Transverse colon (tissue), 4 donors: ENCODE data around the gene TJP2. TPM values are rescaled to one million over a fixed set of nuclear protein-coding genes. Genes with fewer than 3 reads are reported as not detected.

ENCODE experiments used
- DNase-seq: peaks from one replicate; pipeline ENCODE4 v3.0.0-alpha.2; 2019
- H3K27ac ChIP-seq, 4 donors: fragments of 200-600 bp; sonication (generic); 2 replicates each; pipeline ENCODE4 v1.5.1; 2016 to 2018; ENCODE audit warnings: inconsistent platforms in 4 of 4
- H3K27me3 ChIP-seq: fragments of 200-600 bp; sonication (generic); 2 replicates; pipeline ENCODE4 v1.5.1; 2017; ENCODE audit warnings: inconsistent platforms
- H3K36me3 ChIP-seq, 4 donors: fragments of 200-600 bp; sonication (generic); 2 replicates each; pipeline ENCODE4 v1.5.1; 2017 to 2019; ENCODE audit warnings: inconsistent platforms in 4 of 4
- H3K4me1 ChIP-seq, 4 donors: fragments of 200-600 bp; sonication (generic); 2 replicates each; pipeline ENCODE4 v1.5.1; 2017 to 2020; ENCODE audit warnings: inconsistent platforms in 4 of 4
- H3K4me3 ChIP-seq, 4 donors: fragments of 200-600 bp; sonication (generic); 1 replicate in 1 of 4; 2 replicates in 3 of 4; pipeline versions ENCODE4 v1.5.1 to v1.6.1; 2017 to 2019; ENCODE audit warnings: inconsistent platforms in 4 of 4
- H3K9me3 ChIP-seq, 2 donors: fragments of 200-600 bp; sonication (generic); 2 replicates each; pipeline ENCODE4 v1.5.1; 2017 to 2019; ENCODE audit warnings: inconsistent platforms in 2 of 2
- EP300 ChIP-seq: sonication (generic); formaldehyde crosslinking; IDR thresholded peaks from one replicate; pipeline ENCODE4 v1.6.1; 2017; ENCODE audit warnings: antibody characterized with exemption, low read depth
- POLR2A ChIP-seq: fragments of 450-650 bp; IDR thresholded peaks from one replicate; pipeline ENCODE4 v1.6.1; 2016; ENCODE audit warnings: antibody characterized with exemption, mild to moderate bottlenecking, moderate library complexity
- POLR2AphosphoS5 ChIP-seq, 3 donors: sonication (generic); formaldehyde crosslinking; IDR thresholded peaks; one replicate each; pipeline ENCODE4 v1.6.1; 2016; ENCODE audit warnings: antibody characterized with exemption in 3 of 3
- WGBS, 2 donors: methylation state at CpG; one replicate each; pipeline ENCODE4 v1.1.5; 2018; ENCODE audit warnings: low coverage in 1 of 2; 5-methylcytosine and 5-hydroxymethylcytosine counted together
- in situ Hi-C, 4 donors: fragments of 200-750 bp; cut with MboI; loops; one replicate each; pipeline versions ENCODE4 v1.15.0 to v1.15.1; 2017; ENCODE audit warnings: low sequenced_read_pairs in 3 of 4, low pct_ligation_motif_present in 1 of 4, low pct_unique_long_range_greater_than_20kb in 1 of 4
- intact Hi-C: fragments of 100-400 bp; cut with DNase I; formaldehyde crosslinking; loops from one replicate; pipeline ENCODE4 v1.15.1; 2023; ENCODE audit warnings: low total_unique reads
- total RNA-seq, 4 donors: library from RNA; depleted of rRNA; stranded (reverse); fragments of >200 nt; gene quantifications; one replicate each; pipeline ENCODE4 v1.1.0, GENCODE V29; 2016
- TF ChIP-seq, protein P1 (sequence below), 5 experiments: fragments of 200-600 bp in 3 of 5; fragments of 450-650 bp in 2 of 5; sonication (generic) in 3 of 5; IDR thresholded peaks; 1 replicate in 2 of 5; 2 replicates in 3 of 5; pipeline ENCODE4 v1.5.1; 2016 to 2017; ENCODE audit warnings: antibody characterized with exemption in 5 of 5, inconsistent platforms in 3 of 5, mild to moderate bottlenecking in 2 of 5, moderate library complexity in 1 of 5

The TJP2 gene
- total RNA-seq, 4 donors from 2014 or later = 128 to 282 (median 202) TPM

DNA sequence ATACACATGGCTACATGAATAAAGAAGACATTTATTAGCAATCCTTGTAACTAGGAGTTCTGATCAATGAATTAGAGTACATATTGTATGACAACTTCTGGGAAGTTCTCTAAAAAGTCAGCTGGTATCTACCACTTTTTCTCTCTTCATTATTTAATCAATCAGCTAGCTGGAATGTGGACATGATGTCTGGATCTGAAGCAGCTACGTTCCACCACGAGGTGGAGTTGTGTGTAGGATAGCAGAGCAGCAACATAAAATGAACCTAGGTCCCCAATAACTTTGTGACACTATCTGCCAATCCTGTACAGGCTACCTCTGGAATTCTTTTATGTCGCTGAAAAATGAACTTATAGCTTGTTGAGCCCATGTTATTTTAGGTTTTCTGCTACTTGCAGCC lies 118.0 kb downstream of the TJP2 start:
- in situ Hi-C loops (no loop called here), intact Hi-C loops (no loop called here)
- H3K36me3 ChIP-seq = no peaks in the 10 kb centered on the region
- H3K27ac ChIP-seq = no peak overlapping the region
- H3K9me3 ChIP-seq = no peaks in the 10 kb centered on the region
- no peaks in the 10 kb centered on the region for H3K4me1 ChIP-seq
- H3K27me3 ChIP-seq = no peaks in the 10 kb centered on the region
- no peak for DNase-seq
- TF ChIP-seq, protein P1, sequence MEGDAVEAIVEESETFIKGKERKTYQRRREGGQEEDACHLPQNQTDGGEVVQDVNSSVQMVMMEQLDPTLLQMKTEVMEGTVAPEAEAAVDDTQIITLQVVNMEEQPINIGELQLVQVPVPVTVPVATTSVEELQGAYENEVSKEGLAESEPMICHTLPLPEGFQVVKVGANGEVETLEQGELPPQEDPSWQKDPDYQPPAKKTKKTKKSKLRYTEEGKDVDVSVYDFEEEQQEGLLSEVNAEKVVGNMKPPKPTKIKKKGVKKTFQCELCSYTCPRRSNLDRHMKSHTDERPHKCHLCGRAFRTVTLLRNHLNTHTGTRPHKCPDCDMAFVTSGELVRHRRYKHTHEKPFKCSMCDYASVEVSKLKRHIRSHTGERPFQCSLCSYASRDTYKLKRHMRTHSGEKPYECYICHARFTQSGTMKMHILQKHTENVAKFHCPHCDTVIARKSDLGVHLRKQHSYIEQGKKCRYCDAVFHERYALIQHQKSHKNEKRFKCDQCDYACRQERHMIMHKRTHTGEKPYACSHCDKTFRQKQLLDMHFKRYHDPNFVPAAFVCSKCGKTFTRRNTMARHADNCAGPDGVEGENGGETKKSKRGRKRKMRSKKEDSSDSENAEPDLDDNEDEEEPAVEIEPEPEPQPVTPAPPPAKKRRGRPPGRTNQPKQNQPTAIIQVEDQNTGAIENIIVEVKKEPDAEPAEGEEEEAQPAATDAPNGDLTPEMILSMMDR (IDR thresholded peaks at IDR 0.05) = no peak
- TF ChIP-seq POLR2A (no peak), EP300 (no peak), POLR2AphosphoS5 (IDR thresholded peaks at IDR 0.05) (no peak)
- H3K4me3 ChIP-seq = no peak overlapping the region
- 78 to 88% methylated on average over 3 of the region's 3 CpGs for WGBS, 2 donors

DNA sequence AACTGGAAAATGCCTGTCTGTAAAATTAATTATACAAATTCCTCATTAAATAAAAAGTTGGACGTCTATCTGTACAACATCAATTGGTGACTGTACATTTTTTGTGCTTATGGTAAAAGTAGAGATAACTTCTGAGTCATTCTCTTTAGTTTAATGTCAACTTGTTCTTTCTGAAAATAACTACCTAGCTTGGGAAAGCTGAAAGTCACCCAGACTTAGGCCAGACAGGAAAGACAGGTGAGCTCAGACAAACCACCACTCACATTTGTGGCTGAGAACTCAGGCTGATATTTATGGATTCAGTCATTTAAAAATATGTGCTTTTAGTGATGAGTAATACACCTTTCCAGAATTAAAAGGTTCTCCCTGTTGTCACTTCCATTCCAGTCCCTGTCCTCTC lies 119.1 kb downstream of the TJP2 start:
- Histone ChIP-seq H3K9me3 (no peaks in the 10 kb centered on the region), H3K27me3 (no peaks in the 10 kb centered on the region), H3K4me3 (no peak overlapping the region), H3K4me1 (no peaks in the 10 kb centered on the region), H3K27ac (no peak overlapping the region), H3K36me3 (no peaks in the 10 kb centered on the region)
- TF ChIP-seq EP300 (no peak), POLR2A (no peak), POLR2AphosphoS5 (IDR thresholded peaks at IDR 0.05) (no peak)
- TF ChIP-seq, protein P1 (IDR thresholded peaks at IDR 0.05) = no peak
- WGBS, 2 donors = 42 to 62% methylated on average over 1 of the region's 1 CpG
- in situ Hi-C loops = no loop called here
- DNase-seq = no peak
- intact Hi-C loops = no loop called here

DNA sequence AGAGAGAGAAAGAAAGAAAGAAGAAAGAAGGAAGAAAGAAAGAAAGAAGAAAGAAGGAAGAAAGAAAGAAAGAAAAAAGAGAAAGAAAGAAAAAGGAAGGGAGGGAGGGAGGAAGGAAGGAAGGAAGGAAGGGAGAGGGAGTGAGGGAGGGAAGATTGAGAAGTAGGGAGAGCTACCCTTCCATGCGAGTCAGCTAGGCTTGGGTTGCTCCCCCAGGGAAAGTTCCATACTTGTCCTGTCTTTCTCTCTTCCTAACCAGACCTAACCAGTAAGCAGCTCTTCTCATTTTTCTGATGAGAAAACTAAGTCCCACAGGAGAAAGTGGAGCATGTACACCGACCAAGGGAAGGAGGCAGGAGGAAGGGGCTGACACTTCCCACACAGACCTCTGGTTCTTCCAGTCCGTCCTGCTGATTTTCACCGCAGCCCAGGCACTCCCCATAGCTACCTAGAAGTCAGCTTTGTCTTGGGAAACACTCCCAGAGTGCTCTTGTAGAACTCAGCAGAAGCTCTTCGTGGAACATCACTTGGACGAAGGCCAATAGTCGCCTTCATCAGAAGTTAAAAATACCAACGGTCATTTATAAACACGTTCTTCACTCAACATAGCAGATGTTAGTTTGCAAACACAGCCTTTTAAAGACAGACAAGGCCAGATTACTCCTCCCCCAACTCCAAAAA lies 121.9 kb downstream of the TJP2 start:
- in situ Hi-C loops (no loop called here), intact Hi-C loops (no loop called here)
- DNase-seq = no peak

DNA sequence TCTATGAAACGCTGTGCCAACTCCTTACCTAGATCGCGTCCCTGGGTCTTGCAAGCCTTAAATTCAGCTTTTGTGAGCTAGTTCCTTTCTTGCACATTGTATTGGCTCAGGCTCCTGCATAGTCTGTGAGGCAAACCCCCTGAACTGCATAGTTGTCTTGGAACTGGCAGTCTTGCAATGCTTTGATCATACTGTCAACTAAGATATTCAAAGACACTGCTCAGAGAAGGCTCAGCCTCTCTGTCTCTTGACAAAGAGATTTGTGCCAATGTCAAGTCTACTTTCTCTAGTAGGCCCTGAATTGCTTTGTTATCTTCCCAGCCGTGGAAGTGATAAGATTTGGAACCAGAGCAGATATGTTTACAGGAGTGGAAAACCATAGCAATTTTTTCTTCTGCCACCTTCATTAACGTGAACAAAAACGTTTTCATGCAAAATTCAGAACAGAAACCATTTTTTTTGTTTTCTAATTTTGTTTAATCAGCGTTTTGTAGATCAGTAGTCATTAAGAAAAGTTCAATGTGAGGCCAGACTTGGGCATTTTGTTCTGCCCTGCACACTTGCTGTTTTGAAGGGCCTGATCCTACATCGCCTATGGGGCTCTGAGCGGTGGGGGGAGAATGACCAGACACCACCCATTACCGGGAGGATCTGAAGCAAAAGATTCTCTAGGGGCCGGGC lies 123.4 kb downstream of the TJP2 start:
- no peak for DNase-seq
- Histone ChIP-seq H3K9me3 (no peaks in the 10 kb centered on the region), H3K4me1 (no peaks in the 10 kb centered on the region), H3K4me3 (no peak overlapping the region), H3K36me3 (no peaks in the 10 kb centered on the region), H3K27me3 (no peaks in the 10 kb centered on the region), H3K27ac (no peak overlapping the region)
- TF ChIP-seq, protein P1 (IDR thresholded peaks at IDR 0.05) = no peak
- TF ChIP-seq POLR2AphosphoS5 (IDR thresholded peaks at IDR 0.05) (no peak), EP300 (no peak), POLR2A (no peak)
- intact Hi-C loops = no loop called here
- 78 to 85% methylated on average over 9 to 11 of the region's 11 CpGs for WGBS, 2 donors
- in situ Hi-C loops = no loop called here

More for the DNA sequence above, 121.9 kb downstream of the TJP2 start:
- no peaks in the 10 kb centered on the region for H3K27me3 ChIP-seq
- H3K9me3 ChIP-seq = no peaks in the 10 kb centered on the region
- H3K36me3 ChIP-seq = no peaks in the 10 kb centered on the region
- no peak overlapping the region for H3K4me3 ChIP-seq
- 48 to 57% methylated on average over 9 of the region's 9 CpGs for WGBS, 2 donors
- no peak overlapping the region for H3K27ac ChIP-seq
- no peaks in the 10 kb centered on the region for H3K4me1 ChIP-seq
- TF ChIP-seq POLR2A (no peak), POLR2AphosphoS5 (IDR thresholded peaks at IDR 0.05) (no peak), EP300 (no peak)
- TF ChIP-seq, protein P1 (IDR thresholded peaks at IDR 0.05) = no peak
